ENCODE results near the gene RPL41.

The RPL41 gene

GRCh38 chr12:56137853-56138571, 21.6 kb downstream of the RPL41 start:
- TF ChIP-seq CTCF (conservative IDR thresholded peaks at IDR 0.05; ENCODE audit: low read depth, low read length): no peak
- no peak overlapping the region for H3K4me3 ChIP-seq (ENCODE audit: low read depth, low read length)
- no peak for DNase-seq (ENCODE audit: low read depth)

GRCh38 chr12:56141946-56142784, 25.7 kb downstream of the RPL41 start:
- no peak for TF ChIP-seq CTCF (conservative IDR thresholded peaks at IDR 0.05; ENCODE audit: low read depth, low read length)
- no peak for DNase-seq (ENCODE audit: low read depth)
- H3K4me3 ChIP-seq (ENCODE audit: low read depth, low read length): no peak overlapping the region

DNA sequence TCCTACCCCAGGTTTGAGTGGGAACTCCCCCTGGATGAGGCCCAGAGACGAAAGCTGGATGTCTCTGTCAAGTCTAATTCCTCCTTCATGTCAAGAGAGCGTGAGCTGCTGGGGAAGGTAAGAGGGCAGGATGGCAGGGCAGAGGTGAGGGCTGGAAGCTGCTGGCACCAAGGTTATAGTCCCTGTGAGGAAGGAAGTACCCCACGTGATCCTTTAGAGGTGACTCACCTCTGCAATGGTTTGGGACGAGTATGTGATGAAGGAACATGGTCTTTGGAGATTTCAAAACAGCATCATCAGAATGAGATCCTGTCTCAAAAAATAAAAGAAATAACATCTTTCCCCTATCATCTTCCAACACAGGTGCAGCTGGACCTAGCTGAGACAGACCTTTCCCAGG, 26.8 kb downstream of the RPL41 start:
- no peak overlapping the region for H3K4me3 ChIP-seq (ENCODE audit: low read depth, low read length)
- TF ChIP-seq CTCF (conservative IDR thresholded peaks at IDR 0.05; ENCODE audit: low read depth, low read length): no peak
- no peak for DNase-seq (ENCODE audit: low read depth)

- no peak for DNase-seq (ENCODE audit: low read depth)
- H3K4me3 ChIP-seq (ENCODE audit: low read depth, low read length): no peak overlapping the region
Measured at GRCh38 chr12:56143870-56144269, 27.4 kb downstream of the RPL41 start.

DNA sequence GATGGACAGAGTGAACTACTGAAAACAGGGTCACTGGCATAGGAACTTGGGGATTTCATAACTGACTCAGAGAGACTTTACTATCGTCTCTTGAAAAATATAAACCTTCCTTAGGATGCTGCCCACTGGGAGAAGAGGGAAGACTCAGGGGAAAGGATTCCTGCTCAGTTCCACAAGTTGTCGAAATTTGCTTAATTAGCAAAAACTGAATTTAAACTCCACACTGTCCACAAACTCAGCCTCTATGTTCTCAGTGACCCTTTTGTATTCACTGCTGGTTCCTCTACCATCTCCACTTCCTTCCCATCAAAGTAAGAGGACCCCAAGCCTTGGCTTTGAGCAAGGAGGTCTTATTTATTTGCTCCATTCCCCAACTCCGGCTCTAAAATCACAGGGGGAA, 28.8 kb downstream of the RPL41 start:
- TF ChIP-seq CTCF (conservative IDR thresholded peaks at IDR 0.05; ENCODE audit: low read depth, low read length): no peak
- H3K4me3 ChIP-seq (ENCODE audit: low read depth, low read length): no peak overlapping the region
- no peak for DNase-seq (ENCODE audit: low read depth)

More at GRCh38 chr12:56143870-56144269, 27.4 kb downstream of the RPL41 start:
- TF ChIP-seq CTCF (conservative IDR thresholded peaks at IDR 0.05; ENCODE audit: low read depth, low read length): no peak

- no peak for TF ChIP-seq CTCF (conservative IDR thresholded peaks at IDR 0.05; ENCODE audit: low read depth, low read length)
- DNase-seq (ENCODE audit: low read depth): no peak
- no peak overlapping the region for H3K4me3 ChIP-seq (ENCODE audit: low read depth, low read length)
Measured at GRCh38 chr12:56146492-56147460, 30.3 kb downstream of the RPL41 start.

Data from choroid plexus epithelial cell (primary cell).